Measurements from ENCODE around the gene DGKG. TPM values are rescaled to one million over a fixed set of nuclear protein-coding genes. Genes with fewer than 3 reads are reported as not detected.

DGKG gene
- polyA plus RNA-seq, 1 donor from 2014 or later: 2.5 TPM

GRCh38 chr3:186239321-186239720 lies 122.7 kb downstream of the DGKG start:
- no peak overlapping the region for H3K27ac Mint-ChIP-seq
- H3K27me3 Mint-ChIP-seq: no peaks in the 10 kb centered on the region
- H3K9me3 Mint-ChIP-seq: no peaks in the 10 kb centered on the region
- H3K4me1 Mint-ChIP-seq: peaks cover 18 to 21% (median 19%) of the 10 kb centered on the region in 3 donors
- H3K4me3 Mint-ChIP-seq: no peak overlapping the region
- peaks cover 2% of the 10 kb centered on the region for H3K36me3 Mint-ChIP-seq

- H3K4me1 Mint-ChIP-seq: peaks cover 17 to 21% (median 19%) of the 10 kb centered on the region in 3 donors
- H3K27me3 Mint-ChIP-seq: no peaks in the 10 kb centered on the region
- peaks cover 0 to under 1% (median 0%) of the 10 kb centered on the region in 3 donors for H3K9me3 Mint-ChIP-seq
- peaks cover 2% of the 10 kb centered on the region for H3K36me3 Mint-ChIP-seq
- H3K27ac Mint-ChIP-seq: no peak overlapping the region
- H3K4me3 Mint-ChIP-seq: no peak overlapping the region
Observed at GRCh38 chr3:186237915-186238314, 124.1 kb downstream of the DGKG start.

GRCh38 chr3:186236357-186237020 lies 125.5 kb downstream of the DGKG start:
- Mint-ChIP-seq H3K4me3 (no peak overlapping the region), H3K9me3 (peaks cover 0 to 1% (median 0%) of the 10 kb centered on the region in 3 donors), H3K27me3 (no peaks in the 10 kb centered on the region), H3K36me3 (peaks cover 2% of the 10 kb centered on the region), H3K4me1 (peaks cover 7 to 15% (median 14%) of the 10 kb centered on the region in 3 donors), H3K27ac (no peak overlapping the region)

- Mint-ChIP-seq H3K4me1 (peaks cover 6 to 14% (median 13%) of the 10 kb centered on the region in 3 donors), H3K27ac (peak overlapping the region in 1 of 3 donors; percentile 90), H3K9me3 (peaks cover 0 to 1% (median 0%) of the 10 kb centered on the region in 3 donors), H3K27me3 (no peaks in the 10 kb centered on the region), H3K4me3 (peak overlapping the region in 2 of 4 donors; percentile 28 to 84), H3K36me3 (peaks cover 6% of the 10 kb centered on the region)
Observed at GRCh38 chr3:186235554-186235953, 126.5 kb downstream of the DGKG start.

DNA sequence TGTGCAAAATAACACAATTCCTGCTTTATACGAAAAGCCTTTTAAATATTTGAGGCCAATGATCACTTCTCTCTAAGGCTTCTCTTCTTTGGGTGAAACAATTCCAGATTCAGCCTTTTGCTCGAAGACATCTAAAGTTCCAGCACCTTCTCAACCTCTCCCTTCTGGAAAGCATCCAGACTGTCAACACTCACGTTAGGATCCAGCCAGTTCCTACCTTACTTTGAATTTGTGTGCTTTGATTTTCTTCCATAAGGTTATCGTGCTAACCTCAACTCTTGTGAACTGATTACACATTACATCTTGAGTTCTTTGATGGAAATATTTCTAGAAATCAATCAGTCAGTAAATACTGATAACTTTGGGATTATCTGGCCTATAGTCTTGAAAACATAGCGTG lies 127.9 kb downstream of the DGKG start:
- H3K27ac Mint-ChIP-seq: no peak overlapping the region
- peaks cover 0 to 1% (median 0%) of the 10 kb centered on the region in 3 donors for H3K9me3 Mint-ChIP-seq
- peaks cover 6 to 14% (median 13%) of the 10 kb centered on the region in 3 donors for H3K4me1 Mint-ChIP-seq

GRCh38 chr3:186226482-186226881 lies 135.6 kb downstream of the DGKG start:
- no peak overlapping the region for H3K27ac Mint-ChIP-seq
- H3K36me3 Mint-ChIP-seq: peaks cover 4% of the 10 kb centered on the region
- no peak overlapping the region for H3K4me3 Mint-ChIP-seq
- H3K9me3 Mint-ChIP-seq: no peaks in the 10 kb centered on the region
- peaks cover 11% of the 10 kb centered on the region for H3K27me3 Mint-ChIP-seq
- no peaks in the 10 kb centered on the region for H3K4me1 Mint-ChIP-seq

More for the DNA sequence above, 127.9 kb downstream of the DGKG start:
- H3K4me3 Mint-ChIP-seq: no peak overlapping the region
- H3K27me3 Mint-ChIP-seq: no peaks in the 10 kb centered on the region
- H3K36me3 Mint-ChIP-seq: peaks cover 6% of the 10 kb centered on the region

- no peaks in the 10 kb centered on the region for H3K9me3 Mint-ChIP-seq
- H3K27ac Mint-ChIP-seq: no peak overlapping the region
- H3K36me3 Mint-ChIP-seq: peaks cover 2% of the 10 kb centered on the region
- H3K4me3 Mint-ChIP-seq: no peak overlapping the region
- H3K27me3 Mint-ChIP-seq: peaks cover 11% of the 10 kb centered on the region
- H3K4me1 Mint-ChIP-seq: no peaks in the 10 kb centered on the region
Observed at GRCh38 chr3:186225603-186226002, 136.4 kb downstream of the DGKG start.

DNA sequence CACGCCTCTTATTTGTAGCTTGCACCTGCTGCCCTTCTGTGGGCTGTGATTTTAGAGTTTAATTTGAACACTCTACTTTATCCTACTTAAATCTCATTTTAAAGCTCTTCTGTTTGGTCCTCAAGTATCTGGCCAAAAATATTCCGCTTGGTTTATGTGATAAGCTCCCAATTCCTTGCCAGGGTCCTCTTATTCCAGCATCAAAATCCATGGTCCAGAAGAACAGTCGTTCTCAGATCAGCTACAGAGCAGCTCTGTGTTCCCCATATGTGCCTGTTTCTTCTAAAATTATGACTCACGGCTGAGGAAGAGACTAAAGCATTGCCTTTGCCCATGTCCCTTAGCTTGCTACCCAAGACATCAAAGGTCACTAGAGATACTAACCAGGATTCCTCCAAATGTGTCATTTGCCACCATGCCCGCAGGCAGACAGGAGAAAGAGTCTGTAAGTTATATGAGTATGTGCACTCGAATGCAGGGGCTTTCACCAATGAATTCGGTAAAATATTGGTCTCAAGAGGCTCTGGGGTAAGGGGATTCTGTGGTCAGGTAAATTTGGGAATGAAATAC lies 137.9 kb downstream of the DGKG start:
- H3K4me3 Mint-ChIP-seq: no peak overlapping the region
- H3K27me3 Mint-ChIP-seq: peaks cover 11% of the 10 kb centered on the region
- no peak overlapping the region for H3K27ac Mint-ChIP-seq
- H3K9me3 Mint-ChIP-seq: no peaks in the 10 kb centered on the region
- H3K36me3 Mint-ChIP-seq: peaks cover 2% of the 10 kb centered on the region
- no peaks in the 10 kb centered on the region for H3K4me1 Mint-ChIP-seq

GRCh38 chr3:186223476-186223875 lies 138.6 kb downstream of the DGKG start:
- H3K27ac Mint-ChIP-seq: no peak overlapping the region
- no peaks in the 10 kb centered on the region for H3K4me1 Mint-ChIP-seq
- H3K9me3 Mint-ChIP-seq: no peaks in the 10 kb centered on the region
- H3K36me3 Mint-ChIP-seq: peaks cover 2% of the 10 kb centered on the region
- no peak overlapping the region for H3K4me3 Mint-ChIP-seq
- peaks cover 10% of the 10 kb centered on the region for H3K27me3 Mint-ChIP-seq

DNA sequence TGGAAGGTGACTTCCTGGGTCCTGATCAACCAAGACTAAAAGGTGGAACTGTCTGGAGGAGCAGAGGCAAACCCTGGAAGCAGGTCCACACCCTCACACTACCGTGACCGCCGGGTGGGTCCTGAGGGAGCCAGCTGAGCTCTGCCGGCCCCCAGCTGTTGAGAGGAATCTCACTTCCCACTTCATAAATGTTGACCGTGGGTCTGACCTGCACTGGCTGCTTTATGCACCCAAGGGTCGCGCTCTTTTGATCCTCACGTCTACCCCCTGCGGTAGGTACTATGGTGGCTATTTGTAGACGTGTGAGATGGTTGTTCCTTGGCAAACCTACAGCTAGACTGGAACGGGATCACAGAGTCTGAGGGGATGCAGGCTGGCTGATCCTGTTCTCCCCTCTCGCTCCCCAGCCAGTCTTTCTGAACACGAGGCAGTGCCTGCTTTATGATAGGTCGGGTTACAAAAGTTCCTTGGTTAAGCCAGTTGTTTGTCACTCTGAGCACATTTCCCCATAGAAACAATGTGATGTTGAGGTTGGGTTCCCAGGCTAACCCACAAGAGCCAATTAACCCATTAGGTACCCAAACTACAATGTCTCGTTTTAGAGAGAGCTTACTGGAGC lies 140.2 kb downstream of the DGKG start:
- Mint-ChIP-seq H3K36me3 (peaks cover 2% of the 10 kb centered on the region), H3K9me3 (no peaks in the 10 kb centered on the region), H3K27me3 (peaks cover 5% of the 10 kb centered on the region), H3K27ac (no peak overlapping the region), H3K4me3 (no peak overlapping the region), H3K4me1 (no peaks in the 10 kb centered on the region)

DNA sequence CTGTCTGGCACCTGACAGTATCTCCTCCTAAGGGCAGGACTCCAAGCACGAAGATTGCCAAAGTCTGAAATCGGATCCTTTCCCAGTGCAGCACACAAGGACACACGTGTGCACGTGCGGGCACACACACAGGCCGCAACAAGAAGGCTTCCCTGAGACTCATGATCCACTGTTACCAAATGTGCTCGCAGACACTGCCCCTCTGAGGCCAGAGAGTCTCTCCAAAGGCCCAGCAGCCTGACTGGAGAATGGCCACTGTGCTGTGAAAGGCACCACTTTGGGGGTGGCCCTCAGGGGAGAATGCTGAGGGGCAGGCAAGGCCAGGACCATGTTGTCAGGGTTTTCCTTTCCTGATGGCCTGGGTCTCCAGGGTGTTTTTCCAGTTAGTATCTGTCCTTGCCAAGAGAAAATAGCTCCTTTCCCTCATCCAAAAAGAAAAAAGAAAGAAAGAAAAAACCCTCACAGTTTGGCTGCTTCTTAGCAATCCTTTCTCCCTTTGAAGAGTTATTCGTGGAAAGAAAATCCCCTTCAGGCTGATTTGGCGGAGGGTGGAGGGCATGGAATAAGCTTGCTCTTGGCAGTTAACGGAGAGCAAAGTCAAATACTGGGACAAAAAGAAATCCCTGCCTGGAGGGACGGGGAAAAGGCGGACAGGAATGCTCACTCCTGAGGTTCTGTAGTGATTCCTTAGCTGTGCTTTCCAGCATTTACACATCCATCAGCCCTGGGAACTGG lies 141.0 kb downstream of the DGKG start:
- Mint-ChIP-seq H3K27me3 (peaks cover 5% of the 10 kb centered on the region), H3K27ac (no peak overlapping the region), H3K4me1 (no peaks in the 10 kb centered on the region), H3K4me3 (no peak overlapping the region), H3K9me3 (no peaks in the 10 kb centered on the region), H3K36me3 (peaks cover 2% of the 10 kb centered on the region)

GRCh38 chr3:186220365-186220764 lies 141.7 kb downstream of the DGKG start:
- Mint-ChIP-seq H3K4me1 (no peaks in the 10 kb centered on the region), H3K9me3 (no peaks in the 10 kb centered on the region), H3K27ac (no peak overlapping the region), H3K36me3 (peaks cover 2% of the 10 kb centered on the region), H3K27me3 (peaks cover 2% of the 10 kb centered on the region), H3K4me3 (no peak overlapping the region)

DNA sequence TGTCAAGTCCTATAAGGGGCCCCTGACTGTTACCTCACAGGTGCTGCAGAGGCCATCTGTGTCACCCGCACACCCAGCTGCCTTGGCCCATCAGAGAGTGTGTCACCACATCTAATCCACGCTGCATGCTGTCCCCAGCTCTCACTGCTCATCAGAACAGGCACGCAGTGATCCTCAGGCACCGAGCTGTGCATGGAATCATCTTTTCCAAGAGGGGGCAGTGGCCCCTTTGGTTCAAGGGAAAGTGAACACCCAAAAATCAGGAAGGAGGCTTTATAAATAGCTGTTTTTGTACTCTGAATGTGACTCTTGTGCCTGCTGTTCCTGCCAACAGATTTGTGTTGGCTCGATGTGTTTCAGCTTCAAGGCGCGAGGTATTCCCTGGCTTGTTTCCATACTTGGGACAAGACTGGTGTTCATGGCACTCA lies 142.8 kb downstream of the DGKG start:
- H3K4me1 Mint-ChIP-seq: peaks cover 0 to 4% (median 0%) of the 10 kb centered on the region in 3 donors

DNA sequence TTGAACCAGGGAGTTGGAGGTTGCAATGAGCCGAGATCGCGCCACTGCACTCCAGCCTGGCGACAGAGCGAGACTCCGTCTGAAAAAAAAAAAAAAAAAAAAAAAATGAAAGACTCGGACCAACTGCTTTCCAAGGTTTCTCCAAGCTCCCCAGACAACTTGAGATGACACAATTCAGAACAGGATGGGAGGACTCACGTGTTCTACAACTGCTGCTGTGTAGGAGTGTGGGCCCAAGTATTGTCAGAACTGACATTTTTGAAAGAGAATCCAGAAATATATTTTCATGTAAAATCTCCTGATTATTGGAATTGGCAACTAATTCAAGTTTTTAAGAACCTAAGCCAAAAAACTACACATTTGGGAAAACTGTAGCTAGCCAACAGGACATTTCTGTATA lies 143.6 kb downstream of the DGKG start:
- peaks cover 6% of the 10 kb centered on the region for H3K36me3 Mint-ChIP-seq
- H3K4me1 Mint-ChIP-seq: peaks cover 0 to 4% (median 0%) of the 10 kb centered on the region in 3 donors
- no peak overlapping the region for H3K4me3 Mint-ChIP-seq
- H3K27me3 Mint-ChIP-seq: peaks cover 2% of the 10 kb centered on the region
- no peak overlapping the region for H3K27ac Mint-ChIP-seq
- H3K9me3 Mint-ChIP-seq: no peaks in the 10 kb centered on the region

More for the DNA sequence above, 142.8 kb downstream of the DGKG start:
- Mint-ChIP-seq H3K27me3 (peaks cover 2% of the 10 kb centered on the region), H3K27ac (peak overlapping the region in 1 of 3 donors; percentile 18), H3K9me3 (no peaks in the 10 kb centered on the region), H3K4me3 (peak overlapping the region in 1 of 4 donors; percentile 66), H3K36me3 (peaks cover 6% of the 10 kb centered on the region)

GRCh38 chr3:186217820-186218164 lies 144.2 kb downstream of the DGKG start:
- H3K4me3 Mint-ChIP-seq: no peak overlapping the region
- peaks cover 6% of the 10 kb centered on the region for H3K36me3 Mint-ChIP-seq
- H3K9me3 Mint-ChIP-seq: no peaks in the 10 kb centered on the region

More at GRCh38 chr3:186217820-186218164, 144.2 kb downstream of the DGKG start:
- H3K27me3 Mint-ChIP-seq: no peaks in the 10 kb centered on the region
- H3K4me1 Mint-ChIP-seq: peaks cover 0 to 4% (median 0%) of the 10 kb centered on the region in 3 donors
- no peak overlapping the region for H3K27ac Mint-ChIP-seq
